H1 (cell line): ENCODE measurements around the gene DOK3. TPM values are rescaled to one million over a fixed set of nuclear protein-coding genes. Genes with fewer than 3 reads are reported as not detected.

ENCODE experiments used
- CTCF ChIA-PET: fragments of 300-600 bp; sonication (Branson Sonifier 250); formaldehyde crosslinking; loops from one replicate; lab custom pipeline; 2021; ENCODE audit not compliant: partially characterized antibody; lab: Charles Lee
- POLR2A ChIA-PET: fragments of 300-600 bp; sonication (Branson Sonifier 250); formaldehyde crosslinking; loops from one replicate; lab custom pipeline; 2021; ENCODE audit warnings: inconsistent platforms; ENCODE audit not compliant: partially characterized antibody; lab: Charles Lee
- DNase-seq, 2 experiments: peaks; one replicate each; pipeline versions ENCODE4 v3.0.0 to v3.0.0-alpha.2; 2010 to 2022; ENCODE audit warnings: low spot score in 2 of 2, low read depth in 1 of 2, mixed read lengths in 1 of 2
- FAIRE-seq: peaks from 2 replicates; lab custom pipeline; 2011; peaks lifted over from hg19 to GRCh38; lab: Jason Lieb, UNC
- H2AFZ ChIP-seq: 2 replicates; pipeline ENCODE4 v1.8.1; 2012; ENCODE audit warnings: low read length, inconsistent platforms
- H2AK5ac ChIP-seq: 2 replicates; pipeline ENCODE4 v1.6.1; 2013; ENCODE audit warnings: low read depth, low read length
- H2BK120ac ChIP-seq: replicated peaks from 2 replicates; pipeline ENCODE3; 2013; ENCODE audit warnings: low read depth, low read length, inconsistent platforms
- H2BK12ac ChIP-seq: 2 replicates; pipeline ENCODE4 v1.6.1; 2013; ENCODE audit warnings: low read depth, low read length
- H2BK15ac ChIP-seq: 2 replicates; pipeline ENCODE4 v1.6.1; 2013; ENCODE audit warnings: low read length
- H2BK20ac ChIP-seq: 2 replicates; pipeline ENCODE4 v1.6.1; 2013; ENCODE audit warnings: low read length
- H2BK5ac ChIP-seq: 2 replicates; pipeline ENCODE4 v1.6.1; 2013; ENCODE audit warnings: low read depth, low read length
- H3K14ac ChIP-seq: 2 replicates; pipeline ENCODE4 v1.6.1; 2013; ENCODE audit warnings: inconsistent platforms; ENCODE audit not compliant: insufficient read length
- H3K18ac ChIP-seq: 2 replicates; pipeline ENCODE4 v1.6.1; 2013; ENCODE audit warnings: low read length; ENCODE audit errors: extremely low read depth
- H3K23ac ChIP-seq: 2 replicates; pipeline ENCODE4 v1.6.1; 2013; ENCODE audit warnings: inconsistent platforms; ENCODE audit not compliant: insufficient read length
- H3K23me2 ChIP-seq: 2 replicates; pipeline ENCODE4 v1.6.1; 2013; ENCODE audit warnings: low read depth, low read length
- H3K27ac ChIP-seq: 2 replicates; pipeline ENCODE4 v1.6.1; 2011; ENCODE audit warnings: low read depth, low read length, inconsistent platforms
- H3K27me3 ChIP-seq, 4 experiments: replicated peaks in 1 of 4; 1 replicate in 1 of 4; 2 replicates in 3 of 4; pipeline versions ENCODE4 v1.6.1 to v1.8.1; 2011 to 2013; ENCODE audit warnings: low read length in 3 of 4, mild to moderate bottlenecking in 3 of 4, inconsistent platforms in 2 of 4, mixed read lengths in 2 of 4, moderate library complexity in 1 of 4; ENCODE audit not compliant: control insufficient read depth in 3 of 4, insufficient read depth in 3 of 4; ENCODE audit errors: extremely low read depth in 1 of 4
- H3K36me3 ChIP-seq, 4 experiments: 2 replicates each; pipeline versions ENCODE4 v1.6.1 to v1.8.1; 2011 to 2013; ENCODE audit warnings: mild to moderate bottlenecking in 4 of 4, low read length in 3 of 4, moderate library complexity in 2 of 4, control low read depth in 1 of 4, inconsistent platforms in 1 of 4; ENCODE audit not compliant: insufficient read depth in 4 of 4, control insufficient read depth in 2 of 4
- H3K4ac ChIP-seq: replicated peaks from 2 replicates; pipeline ENCODE3; 2013; ENCODE audit warnings: low read length, low read depth, mixed read lengths, inconsistent platforms; ENCODE audit not compliant: insufficient read length
- H3K4me1 ChIP-seq, 4 experiments: replicated peaks in 1 of 4; 1 replicate in 1 of 4; 2 replicates in 3 of 4; pipeline versions ENCODE4 v1.6.1 to v1.8.1; 2011 to 2013; ENCODE audit warnings: low read length in 3 of 4, inconsistent platforms in 2 of 4, mixed read lengths in 1 of 4; ENCODE audit not compliant: insufficient read depth in 4 of 4, control insufficient read depth in 3 of 4
- H3K4me2 ChIP-seq, 2 experiments: 2 replicates each; pipeline versions ENCODE4 v1.6.1 to v1.8.1; 2011 to 2013; ENCODE audit warnings: low read depth in 2 of 2, low read length in 2 of 2, control low read depth in 1 of 2, inconsistent platforms in 1 of 2, mild to moderate bottlenecking in 1 of 2; ENCODE audit not compliant: insufficient read depth in 1 of 2
- H3K4me3 ChIP-seq, 4 experiments: fragments of 200-600, 300-600 bp in 1 of 4; sonication (generic), shearing (Covaris generic), sonication (Bioruptor Twin) in 1 of 4; 2 replicates each; pipeline versions ENCODE4 v1.5.1 to v1.8.1; 2011 to 2016; ENCODE audit warnings: low read length in 4 of 4, low read depth in 3 of 4, control low read depth in 2 of 4, inconsistent platforms in 2 of 4, mild to moderate bottlenecking in 2 of 4, mixed read lengths in 1 of 4, moderate library complexity in 1 of 4; ENCODE audit not compliant: insufficient read depth in 2 of 4; ENCODE audit errors: extremely low read depth in 1 of 4
- H3K56ac ChIP-seq: replicated peaks from 2 replicates; pipeline ENCODE3; 2013; ENCODE audit warnings: low read depth, mild to moderate bottlenecking, mixed read lengths, low read length, inconsistent platforms; ENCODE audit not compliant: insufficient read length
- H3K79me1 ChIP-seq: 2 replicates; pipeline ENCODE4 v1.6.1; 2013; ENCODE audit warnings: low read depth, low read length, control low read depth
- H3K79me2 ChIP-seq, 2 experiments: 2 replicates each; pipeline versions ENCODE4 v1.6.1 to v1.8.1; 2012 to 2013; ENCODE audit warnings: low read length in 2 of 2, mild to moderate bottlenecking in 2 of 2, inconsistent platforms in 1 of 2; ENCODE audit not compliant: insufficient read depth in 2 of 2, control insufficient read depth in 1 of 2
- H3K9ac ChIP-seq, 4 experiments: replicated peaks in 1 of 4; 1 replicate in 1 of 4; 2 replicates in 3 of 4; pipeline versions ENCODE4 v1.6.1 to v1.8.1; 2011 to 2013; ENCODE audit warnings: low read depth in 3 of 4, low read length in 3 of 4, control low read depth in 2 of 4, mild to moderate bottlenecking in 2 of 4, moderate library complexity in 2 of 4, inconsistent platforms in 1 of 4; ENCODE audit errors: extremely low read depth in 1 of 4
- H3K9me3 ChIP-seq, 2 experiments: 2 replicates each; pipeline versions ENCODE4 v1.6.1 to v1.8.1; 2012 to 2013; ENCODE audit warnings: mild to moderate bottlenecking in 2 of 2, moderate library complexity in 2 of 2, control low read depth in 1 of 2, inconsistent platforms in 1 of 2, low read depth in 1 of 2, low read length in 1 of 2, mixed read lengths in 1 of 2; ENCODE audit not compliant: insufficient read depth in 2 of 2
- H4K20me1 ChIP-seq, 2 experiments: replicated peaks in 1 of 2; 2 replicates each; pipeline versions ENCODE3 to v1.8.1; 2011 to 2013; ENCODE audit warnings: inconsistent platforms in 2 of 2, low read length in 2 of 2, mild to moderate bottlenecking in 1 of 2; ENCODE audit not compliant: insufficient read depth in 2 of 2, control insufficient read depth in 1 of 2
- H4K5ac ChIP-seq: 2 replicates; pipeline ENCODE4 v1.6.1; 2013; ENCODE audit warnings: low read length, low read depth, mixed read lengths, inconsistent platforms; ENCODE audit not compliant: insufficient read length
- H4K8ac ChIP-seq: 2 replicates; pipeline ENCODE4 v1.8.0; 2013; ENCODE audit warnings: mild to moderate bottlenecking, moderate library complexity, low read length, inconsistent platforms; ENCODE audit not compliant: insufficient read depth; ENCODE audit errors: extremely low read depth
- H4K91ac ChIP-seq: replicated peaks from 2 replicates; pipeline ENCODE3; 2013; ENCODE audit warnings: low read length, mixed read lengths, inconsistent platforms; ENCODE audit not compliant: insufficient read length
- EZH2 ChIP-seq: fragments of 200-600 bp; sonication (generic); IDR thresholded peaks from 2 replicates; pipeline ENCODE4 v1.7.1; 2012; ENCODE audit warnings: low read depth, mild to moderate bottlenecking, moderate library complexity, low read length, inconsistent platforms; ENCODE audit not compliant: severe bottlenecking
- GABPA ChIP-seq: IDR thresholded peaks from 2 replicates; pipeline ENCODE4 v1.6.1; 2011; ENCODE audit warnings: mild to moderate bottlenecking, low read length, moderate library complexity, borderline replicate concordance; ENCODE audit not compliant: insufficient read depth
- KDM4A ChIP-seq: IDR thresholded peaks from one replicate; pipeline ENCODE4 v1.7.1; 2012; ENCODE audit warnings: low read depth, mild to moderate bottlenecking, moderate library complexity, low read length, inconsistent platforms; ENCODE audit not compliant: severe bottlenecking
- MAFK ChIP-seq: IDR thresholded peaks from 2 replicates; pipeline ENCODE4 v1.6.1; 2012; ENCODE audit warnings: low read depth, mild to moderate bottlenecking, improper control_type of control experiment, low read length
- POLR2AphosphoS5 ChIP-seq: IDR thresholded peaks from 2 replicates; pipeline ENCODE4 v1.6.1; 2011; ENCODE audit warnings: low read depth, low read length
- TEAD4 ChIP-seq: IDR thresholded peaks from 2 replicates; pipeline ENCODE4 v1.6.1; 2012; ENCODE audit warnings: low read depth, low read length, inconsistent platforms, mixed read lengths
- WGBS, 2 experiments: shearing (Covaris generic) in 1 of 2; methylation state at CpG; one replicate each; pipeline versions ENCODE4 v1.1.6 to v1.1.7; 2013 to 2015; ENCODE audit warnings: low lambda C conversion rate in 2 of 2, mixed read lengths in 2 of 2, inconsistent platforms in 1 of 2, low coverage in 1 of 2, missing lambda C conversion rate in 1 of 2; ENCODE audit not compliant: insufficient replicate concordance in 2 of 2, insufficient coverage in 1 of 2, insufficient read length in 1 of 2; ENCODE audit errors: extremely low coverage in 1 of 2, missing lambda C conversion rate in 1 of 2; 5-methylcytosine and 5-hydroxymethylcytosine counted together
- polyA plus RNA-seq, 7 experiments: library from polyadenylated mRNA; depleted of rRNA in 3 of 7; stranded (reverse) in 5 of 7; unstranded in 2 of 7; fragments of >200 nt in 5 of 7; fragments of 200-250 nt in 2 of 7; gene quantifications; 1 replicate in 5 of 7; 2 replicates in 1 of 7; 4 replicates in 1 of 7; pipeline versions ENCODE4 v1.2.1 to v1.2.3, GENCODE V29; 2011 to 2013; ENCODE audit warnings: missing spikeins in 2 of 7, mixed read lengths in 2 of 7
- total RNA-seq: library from RNA; stranded (reverse); fragmentation: NEBNext Ultra II Directional; extraction: Animal tissue kit (Norgen Biotek cat#: 25700); gene quantifications from 2 replicates; pipeline ENCODE4 v1.2.1, GENCODE V29; 2021

Gene DOK3
- total and polyA plus RNA-seq, 2 of the 8 experiments (the other 6 are each of a cell fraction or from before 2014, with no cell fraction given) = 4.2 to 6.4 TPM

DNA sequence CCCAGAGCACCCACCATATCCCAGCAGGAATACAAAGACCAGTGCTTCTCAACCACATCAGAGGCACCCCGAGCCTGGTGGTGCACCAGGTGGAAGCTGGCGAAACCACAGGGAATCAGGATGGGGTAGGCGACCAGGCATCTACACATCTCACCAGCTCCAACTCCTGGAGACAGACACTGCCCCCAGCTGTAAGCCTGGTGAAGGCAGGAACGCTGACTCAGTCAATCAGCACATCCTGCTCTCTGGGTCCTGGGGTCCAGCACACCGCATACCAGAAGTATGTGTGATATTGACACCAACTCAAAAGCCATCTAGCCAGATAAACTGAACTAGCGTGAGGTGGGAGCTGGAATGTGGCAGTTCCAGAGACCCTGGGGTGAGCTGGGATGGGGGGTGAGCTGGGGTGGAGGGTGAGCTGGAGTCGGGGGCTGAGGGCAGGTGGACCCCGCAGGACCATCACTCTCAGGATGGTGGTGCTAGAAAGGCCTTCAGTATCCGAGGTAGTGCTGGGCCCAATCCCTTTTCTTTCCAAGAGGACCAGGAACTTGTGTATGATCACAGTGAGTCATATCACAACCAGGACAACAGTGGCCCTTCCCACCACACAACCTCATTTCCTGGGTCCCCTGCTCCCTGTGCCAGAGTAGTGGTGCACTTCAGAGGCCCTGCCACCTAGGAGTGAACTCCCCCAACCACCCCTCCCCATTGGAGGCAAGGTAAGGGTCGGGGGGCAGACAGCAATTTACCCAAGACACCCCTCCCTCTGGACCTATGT lies 38.7 kb downstream of the DOK3 start:
- H3K27ac ChIP-seq = peak overlapping the region; percentile 68; the same call in 1 of the 2 replicates
- CTCF ChIA-PET = interaction anchor here (0.7 to 7.9 kb wide), 10 partner anchors 10 to 161 kb away, joined by 3 to 64 read pairs (median 6); no protein-coding TSS in a partner anchor
- no peak overlapping the region for H2AFZ ChIP-seq
- H2BK5ac ChIP-seq = peak overlapping the region; percentile 81
- no peak overlapping the region for H3K4ac ChIP-seq
- POLR2A ChIA-PET = interaction anchor here (0.6 to 67.5 kb wide), 11 partner anchors 2 to 709 kb away, joined by 3 to 3349 read pairs (median 6); partner anchors contain the start of genes DBN1, DDX41, DOK3 and GRK6
- peak overlapping the region; percentile 17 for H3K56ac ChIP-seq
- no peak for FAIRE-seq
- H2BK12ac ChIP-seq = no peak overlapping the region
- H4K91ac ChIP-seq = no peak overlapping the region
- peaks cover 26 to 51% (median 34%) of the 10 kb centered on the region in 4 experiments for H3K36me3 ChIP-seq
- no peak overlapping the region for H2BK120ac ChIP-seq
- H2BK15ac ChIP-seq = no peak overlapping the region
- H3K18ac ChIP-seq = peak overlapping the region; percentile 15; the same call in 1 of the 2 replicates
- H3K23ac ChIP-seq = no peak overlapping the region
- WGBS, 2 experiments = 96% methylated on average over 10 of the region's 10 CpGs; no CpG with 5 or more reads in 1 of the 2 experiments
- peak overlapping the region; percentile 76 to 78; a peak in 3 of 4 replicates for H3K4me2 ChIP-seq
- DNase-seq = no peak
- no peak overlapping the region for H3K14ac ChIP-seq
- no peak overlapping the region for H4K5ac ChIP-seq
- peaks cover 11 to 42% (median 36%) of the 10 kb centered on the region in 4 experiments for H3K4me1 ChIP-seq
- H3K9me3 ChIP-seq = no peaks in the 10 kb centered on the region; a peak in 1 of 4 replicates
- TF ChIP-seq POLR2AphosphoS5 (peak; percentile 46; the same call in 1 of the 2 replicates), MAFK (peak; percentile 49; the same call in 1 of the 2 replicates), KDM4A (peak; percentile 19), GABPA (no peak), EZH2 (no peak), TEAD4 (0 out of 2 replicates have a peak, but pooled peaks have one; percentile 3)
- TF ChIP-seq, all 59 proteins: peak for 4
- H2BK20ac ChIP-seq = no peak overlapping the region
- H4K8ac ChIP-seq = peak overlapping the region; percentile 18; the same call in 1 of the 2 replicates
- peak overlapping the region; percentile 2; the same call in 1 of the 2 replicates for H2AK5ac ChIP-seq
- peaks cover 32 to 39% of the 10 kb centered on the region in 2 experiments for H4K20me1 ChIP-seq
- peaks cover 14 to 47% of the 10 kb centered on the region in 2 experiments for H3K79me2 ChIP-seq
- H3K9ac ChIP-seq = no peak overlapping the region
- H3K27me3 ChIP-seq = no peaks in the 10 kb centered on the region
- peak overlapping the region in 1 of 4 experiments; percentile 96; a peak in 2 of 8 replicates for H3K4me3 ChIP-seq
- peaks cover 24% of the 10 kb centered on the region for H3K79me1 ChIP-seq
- peaks cover 3% of the 10 kb centered on the region for H3K23me2 ChIP-seq
